ENCODE results near the gene MARCHF10. TPM values are rescaled to one million over a fixed set of nuclear protein-coding genes. Genes with fewer than 3 reads are reported as not detected.

MARCHF10 gene
- total and polyA plus RNA-seq, 2 donors (not counting 1 experiment from before 2014, with no cell fraction given) = 0.17 TPM; not detected in 1

GRCh38 chr17:62687997-62688396 is 120.1 kb downstream of the MARCHF10 start:
- H3K4me1 ChIP-seq (ENCODE audit: control insufficient read depth, extremely low read depth, insufficient read depth, low read length) = no peaks in the 10 kb centered on the region
- peaks cover 23% of the 10 kb centered on the region for H3K36me3 ChIP-seq (ENCODE audit: control insufficient read depth, insufficient read depth, low read length)
- no peak overlapping the region for H2AFZ ChIP-seq (ENCODE audit: low read length)
- H3K4me2 ChIP-seq (ENCODE audit: extremely low read depth, insufficient read depth, low read length) = no peak overlapping the region
- no peaks in the 10 kb centered on the region for H4K20me1 ChIP-seq (ENCODE audit: control insufficient read depth, extremely low read depth, insufficient read depth, low read length)
- no peak overlapping the region for H3K9ac ChIP-seq (ENCODE audit: insufficient read depth, low read length)
- no peaks in the 10 kb centered on the region for H3K9me3 ChIP-seq (ENCODE audit: control insufficient read depth, insufficient read depth, low read depth, low read length)
- TF ChIP-seq EZH2 (IDR thresholded peaks at IDR 0.05; ENCODE audit: low read length, missing control alignments) (no peak), CTCF (conservative IDR thresholded peaks at IDR 0.05 in 1 of 2, IDR thresholded peaks at IDR 0.05 in 1 of 2; ENCODE audit: low read depth in 1 of 2, low read length in 2 of 2) (no peak)
- no peak overlapping the region for H3K27ac ChIP-seq (ENCODE audit: insufficient read depth, low read length)
- no peak for DNase-seq (ENCODE audit: low read depth in 2 of 2)
- H3K4me3 ChIP-seq (replicated peaks in 1 of 4; ENCODE audit: control extremely low read depth in 1 of 4, insufficient read depth in 1 of 4, low read depth in 3 of 4, low read length in 4 of 4) = no peak overlapping the region
- H3K79me2 ChIP-seq (ENCODE audit: control insufficient read depth, insufficient read depth, low read length) = no peaks in the 10 kb centered on the region
- H3K27me3 ChIP-seq (ENCODE audit: control insufficient read depth, insufficient read depth, low read length) = no peaks in the 10 kb centered on the region

DNA sequence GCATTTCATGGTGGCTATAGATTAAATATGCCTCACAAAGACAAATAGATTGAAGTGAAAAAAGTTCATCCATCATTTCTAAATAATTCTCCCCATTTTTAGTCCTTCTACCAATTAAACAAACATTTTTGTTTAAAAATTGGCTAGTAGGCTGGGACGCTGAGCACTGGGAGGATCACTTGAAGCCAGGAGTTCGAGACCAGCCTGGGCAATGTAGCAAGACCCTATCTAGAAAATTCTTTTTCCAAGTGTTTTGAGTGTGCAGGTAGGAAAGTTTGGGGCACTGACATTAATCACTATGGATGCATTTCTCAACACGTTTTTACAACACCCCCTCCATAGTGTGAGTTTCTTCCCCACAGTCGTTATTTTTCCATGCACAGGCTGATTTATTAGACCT is 123.9 kb downstream of the MARCHF10 start:
- H3K4me2 ChIP-seq (ENCODE audit: extremely low read depth, insufficient read depth, low read length) = no peak overlapping the region
- no peaks in the 10 kb centered on the region for H3K9me3 ChIP-seq (ENCODE audit: control insufficient read depth, insufficient read depth, low read depth, low read length)
- peaks cover 22% of the 10 kb centered on the region for H3K36me3 ChIP-seq (ENCODE audit: control insufficient read depth, insufficient read depth, low read length)
- no peak overlapping the region for H3K27ac ChIP-seq (ENCODE audit: insufficient read depth, low read length)
- H3K4me3 ChIP-seq (replicated peaks in 1 of 4; ENCODE audit: control extremely low read depth in 1 of 4, insufficient read depth in 1 of 4, low read depth in 3 of 4, low read length in 4 of 4) = no peak overlapping the region
- no peak overlapping the region for H2AFZ ChIP-seq (ENCODE audit: low read length)
- no peaks in the 10 kb centered on the region for H3K79me2 ChIP-seq (ENCODE audit: control insufficient read depth, insufficient read depth, low read length)
- no peak overlapping the region for H3K9ac ChIP-seq (ENCODE audit: insufficient read depth, low read length)
- no peaks in the 10 kb centered on the region for H4K20me1 ChIP-seq (ENCODE audit: control insufficient read depth, extremely low read depth, insufficient read depth, low read length)
- DNase-seq (ENCODE audit: low read depth in 2 of 2) = no peak
- H3K27me3 ChIP-seq (ENCODE audit: control insufficient read depth, insufficient read depth, low read length) = no peaks in the 10 kb centered on the region
- TF ChIP-seq EZH2 (IDR thresholded peaks at IDR 0.05; ENCODE audit: low read length, missing control alignments) (no peak), CTCF (conservative IDR thresholded peaks at IDR 0.05 in 1 of 2, IDR thresholded peaks at IDR 0.05 in 1 of 2; ENCODE audit: low read depth in 1 of 2, low read length in 2 of 2) (no peak)
- H3K4me1 ChIP-seq (ENCODE audit: control insufficient read depth, extremely low read depth, insufficient read depth, low read length) = no peaks in the 10 kb centered on the region

- Histone ChIP-seq H3K4me2 (ENCODE audit: extremely low read depth, insufficient read depth, low read length) (no peak overlapping the region), H3K36me3 (ENCODE audit: control insufficient read depth, insufficient read depth, low read length) (peaks cover 13% of the 10 kb centered on the region), H2AFZ (ENCODE audit: low read length) (no peak overlapping the region), H3K4me1 (ENCODE audit: control insufficient read depth, extremely low read depth, insufficient read depth, low read length) (no peaks in the 10 kb centered on the region), H3K27ac (ENCODE audit: insufficient read depth, low read length) (no peak overlapping the region), H4K20me1 (ENCODE audit: control insufficient read depth, extremely low read depth, insufficient read depth, low read length) (no peaks in the 10 kb centered on the region), H3K4me3 (replicated peaks in 1 of 4; ENCODE audit: control extremely low read depth in 1 of 4, insufficient read depth in 1 of 4, low read depth in 3 of 4, low read length in 4 of 4) (no peak overlapping the region), H3K27me3 (ENCODE audit: control insufficient read depth, insufficient read depth, low read length) (no peaks in the 10 kb centered on the region), H3K9ac (ENCODE audit: insufficient read depth, low read length) (no peak overlapping the region), H3K9me3 (ENCODE audit: control insufficient read depth, insufficient read depth, low read depth, low read length) (no peaks in the 10 kb centered on the region), H3K79me2 (ENCODE audit: control insufficient read depth, insufficient read depth, low read length) (no peaks in the 10 kb centered on the region)
- no peak for DNase-seq (ENCODE audit: low read depth in 2 of 2)
- TF ChIP-seq EZH2 (IDR thresholded peaks at IDR 0.05; ENCODE audit: low read length, missing control alignments) = no peak
- TF ChIP-seq CTCF (conservative IDR thresholded peaks at IDR 0.05 in 1 of 2, IDR thresholded peaks at IDR 0.05 in 1 of 2; ENCODE audit: low read depth in 1 of 2, low read length in 2 of 2) = no peak
Measured at GRCh38 chr17:62681939-62682381, 126.2 kb downstream of the MARCHF10 start.

Data from fibroblast of lung (primary cell).